HG02610 (cell line): ENCODE measurements around the gene ATL3.
"Not testable (repeated sequence)": the region's sequence is repeated elsewhere in the genome, so short reads cannot be mapped to it uniquely, and the experiment has no call there.

ENCODE experiments used
- ATAC-seq: cut with Tn5 transposase; IDR thresholded peaks from one replicate; pipeline ENCODE4 v1.9.1; 2021; ENCODE audit warnings: mild to moderate bottlenecking, moderate library complexity; ENCODE audit not compliant: unreplicated experiment

The ATL3 gene

DNA sequence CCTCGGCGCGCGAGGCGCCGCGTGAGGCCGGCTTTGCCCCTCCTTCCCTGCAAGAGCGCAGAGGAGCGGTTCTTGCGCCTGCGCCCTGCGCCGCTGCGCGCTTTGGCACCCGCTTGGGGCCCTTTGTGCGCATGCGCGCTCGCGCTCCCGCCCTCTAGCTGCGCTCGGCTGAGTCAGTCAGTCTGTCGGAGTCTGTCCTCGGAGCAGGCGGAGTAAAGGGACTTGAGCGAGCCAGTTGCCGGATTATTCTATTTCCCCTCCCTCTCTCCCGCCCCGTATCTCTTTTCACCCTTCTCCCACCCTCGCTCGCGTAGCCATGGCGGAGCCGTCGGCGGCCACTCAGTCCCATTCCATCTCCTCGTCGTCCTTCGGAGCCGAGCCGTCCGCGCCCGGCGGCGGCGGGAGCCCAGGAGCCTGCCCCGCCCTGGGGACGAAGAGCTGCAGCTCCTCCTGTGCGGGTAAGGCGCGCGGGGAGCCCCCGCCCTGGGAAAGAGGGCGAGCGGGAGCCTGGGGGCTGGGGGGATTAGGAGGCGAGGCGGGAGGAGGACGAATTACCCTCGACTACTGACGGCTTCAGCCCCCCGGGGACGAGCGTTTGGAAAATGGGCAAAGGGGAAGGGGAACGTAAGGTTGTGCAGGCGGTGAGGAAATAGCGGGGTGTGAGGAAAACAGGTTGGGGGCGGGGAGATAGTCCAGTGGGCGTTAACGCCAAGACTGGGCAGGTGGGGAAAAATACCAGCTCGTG, 10.3 kb upstream of the ATL3 start, which contains the start of gene RTN3:
RTN3 (plus strand) TSS at position 180 of the 745 bp plus-strand sequence; CDS start at position 317, 137 bp downstream.
- ATAC-seq = peak; percentile 86

DNA sequence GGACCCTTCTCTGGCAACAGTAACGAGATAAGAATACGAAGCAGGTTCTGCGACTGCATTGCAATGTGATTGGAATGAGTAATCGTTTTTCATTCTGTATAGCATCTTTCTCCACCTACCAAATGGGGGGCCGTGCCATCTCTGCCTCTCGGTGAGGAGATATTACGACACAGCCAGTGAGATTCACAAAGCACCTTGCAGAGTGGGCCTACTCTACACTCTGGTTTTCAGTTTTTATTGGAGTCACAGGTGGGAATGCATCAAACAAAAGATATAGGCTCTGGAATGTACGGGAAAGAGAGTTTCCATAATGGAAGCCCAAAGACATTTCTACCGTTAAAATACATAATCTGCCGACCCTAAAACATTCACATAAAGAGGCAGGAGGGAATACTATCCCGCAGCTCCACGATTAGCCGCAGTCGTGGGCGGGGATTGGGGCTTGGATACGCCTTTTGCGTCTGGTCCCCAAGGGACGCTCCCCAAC, 9.7 kb upstream of the ATL3 start:
- ATAC-seq = no peak

GRCh38 chr11:63673579-63673978, 2.4 kb upstream of the ATL3 start:
- no peak for ATAC-seq

GRCh38 chr11:63672936-63673539, 1.9 kb upstream of the ATL3 start:
- no peak for ATAC-seq

- no peak for ATAC-seq
These were observed 934 bp upstream of the ATL3 start for GRCh38 chr11:63672156-63672463.

DNA sequence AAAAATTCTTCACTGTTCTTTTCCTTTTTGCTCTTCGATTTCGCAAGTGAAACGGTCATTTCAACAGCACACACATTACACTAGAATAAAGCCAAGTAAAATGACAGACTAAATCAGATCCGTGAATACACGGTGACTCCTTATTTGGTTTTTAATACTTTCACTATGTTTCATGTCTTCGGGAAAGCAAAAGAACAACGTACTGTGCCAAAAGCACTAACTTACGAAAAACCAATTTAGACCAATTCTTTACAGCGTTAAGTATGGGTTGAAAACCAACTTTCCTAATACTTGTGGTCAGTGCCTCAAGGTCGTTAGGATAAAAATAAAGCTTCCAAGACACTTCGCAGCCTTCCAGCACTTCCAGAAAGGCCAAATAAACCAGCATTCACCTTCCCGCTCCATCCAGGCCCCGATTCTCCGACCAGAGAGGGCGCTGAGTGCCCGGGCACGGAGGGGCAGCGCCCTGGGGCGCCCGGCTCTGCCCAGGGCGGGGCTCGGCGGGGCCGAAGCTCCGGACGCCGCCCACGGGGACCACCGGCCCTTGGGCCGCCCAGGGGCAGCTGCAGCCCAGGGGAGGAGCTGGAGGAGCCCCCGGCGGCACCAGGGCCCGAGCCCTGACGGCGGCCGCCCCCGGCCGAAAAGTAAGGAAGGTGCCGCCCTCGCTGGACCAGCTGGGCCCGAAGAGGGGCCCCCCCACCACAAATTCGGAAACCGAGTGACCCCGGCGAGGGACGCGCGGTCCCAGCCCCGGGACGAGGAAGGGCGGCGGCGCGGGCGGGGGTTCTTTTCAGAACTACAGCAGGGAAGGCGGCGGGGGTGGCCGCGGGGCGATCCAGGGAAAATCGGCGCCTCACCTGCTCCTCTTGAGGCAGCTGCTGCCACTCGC, 499 bp downstream of the ATL3 start:
- ATAC-seq = peak; percentile 16

DNA sequence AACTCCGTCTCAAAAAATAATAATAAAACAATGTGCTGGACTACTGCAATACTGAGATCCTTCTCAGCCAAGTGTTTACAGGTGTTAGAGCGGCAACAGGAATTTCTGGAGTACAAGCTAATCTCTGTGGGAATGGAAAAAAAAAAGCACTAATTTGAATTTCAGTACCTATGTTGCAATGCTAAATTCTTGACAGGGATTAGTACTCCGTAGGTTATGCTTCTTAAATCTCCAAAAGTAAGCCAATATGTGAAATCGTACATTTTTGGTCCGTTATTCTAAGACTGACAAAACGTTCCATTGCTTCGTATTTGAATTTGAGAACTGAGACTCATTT, 1.1 kb downstream of the ATL3 start:
- ATAC-seq = no peak

- ATAC-seq = no peak
These were observed 3.0 kb downstream of the ATL3 start for GRCh38 chr11:63667995-63668795.

- ATAC-seq = no peak
These were observed 4.3 kb downstream of the ATL3 start for GRCh38 chr11:63666874-63667273.

DNA sequence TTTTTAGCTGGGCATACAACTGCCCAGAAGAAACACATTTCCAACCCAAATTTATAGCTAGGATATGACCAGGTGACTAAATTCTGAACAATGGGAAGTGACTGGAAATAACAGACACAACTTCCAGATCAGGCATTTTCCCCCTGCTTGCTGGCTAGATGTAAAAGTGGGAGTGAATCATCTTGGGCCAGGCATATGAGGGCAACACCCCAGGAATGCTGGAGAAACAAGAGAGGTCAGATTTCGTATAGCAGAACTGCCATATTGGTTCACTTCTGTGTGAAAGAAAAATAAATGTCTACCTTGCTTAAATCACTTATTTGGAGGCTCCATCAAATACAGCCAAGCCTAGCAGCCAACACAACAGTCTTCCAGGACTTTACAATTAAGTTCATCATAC, 7.4 kb downstream of the ATL3 start:
- ATAC-seq = no peak

- ATAC-seq = no peak
These were observed 10.2 kb downstream of the ATL3 start for GRCh38 chr11:63660972-63661371.

GRCh38 chr11:63652671-63653070, 18.5 kb downstream of the ATL3 start:
- ATAC-seq = no peak

GRCh38 chr11:63643205-63643604, 28.0 kb downstream of the ATL3 start:
- no peak for ATAC-seq

GRCh38 chr11:63641727-63642126, 29.4 kb downstream of the ATL3 start:
- no peak for ATAC-seq

DNA sequence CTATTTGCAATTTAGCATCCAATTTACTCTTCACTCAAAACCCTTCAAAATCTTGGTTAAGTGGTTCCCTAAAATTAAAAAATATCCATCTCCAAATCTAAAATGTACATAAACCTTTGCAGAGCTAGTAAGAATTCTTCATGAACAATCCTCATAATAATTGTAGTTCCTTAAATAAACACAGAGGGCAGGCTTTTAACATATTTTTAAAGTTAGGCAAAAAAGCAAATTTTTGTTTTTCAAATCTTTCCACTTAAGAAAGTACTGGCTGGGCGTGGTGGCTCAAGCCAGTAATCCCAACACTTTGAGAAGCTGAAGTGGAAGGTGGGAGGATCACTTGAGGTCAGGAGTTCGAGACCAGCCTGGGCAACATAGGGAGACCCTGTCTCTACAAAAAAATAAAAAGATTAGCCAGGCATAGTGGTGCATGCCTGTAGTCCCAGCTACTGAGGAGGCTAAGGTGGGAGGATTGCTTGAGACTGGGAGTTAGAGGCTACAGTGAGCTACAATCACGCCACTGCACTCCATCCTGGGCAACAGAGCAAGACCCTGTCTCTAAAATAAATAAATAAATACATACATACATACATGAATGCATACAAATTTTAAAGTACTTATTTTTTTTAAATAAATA, 31.9 kb downstream of the ATL3 start:
- no peak for ATAC-seq

DNA sequence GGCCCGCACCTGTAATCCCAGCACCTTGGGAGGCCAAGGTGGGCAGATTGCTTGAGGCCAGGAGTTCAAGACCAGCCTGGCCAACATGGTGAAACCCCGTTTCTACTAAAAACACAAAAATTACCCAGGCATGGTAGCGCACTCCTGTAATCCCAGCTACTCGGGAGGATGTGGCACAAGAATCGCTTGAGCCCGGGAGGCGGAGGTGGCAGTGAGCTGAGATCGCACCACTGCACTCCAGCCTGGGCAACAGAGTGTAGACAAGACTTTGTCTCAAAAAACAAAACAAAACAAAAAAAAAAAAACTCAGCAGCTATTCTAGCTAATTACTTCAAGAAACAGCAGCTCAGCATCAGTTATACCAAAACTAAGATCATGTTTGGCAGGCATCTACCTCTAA, 32.7 kb downstream of the ATL3 start:
- ATAC-seq = not testable (repeated sequence)

- no peak for ATAC-seq
These were observed 35.3 kb downstream of the ATL3 start for GRCh38 chr11:63635762-63636465.

DNA sequence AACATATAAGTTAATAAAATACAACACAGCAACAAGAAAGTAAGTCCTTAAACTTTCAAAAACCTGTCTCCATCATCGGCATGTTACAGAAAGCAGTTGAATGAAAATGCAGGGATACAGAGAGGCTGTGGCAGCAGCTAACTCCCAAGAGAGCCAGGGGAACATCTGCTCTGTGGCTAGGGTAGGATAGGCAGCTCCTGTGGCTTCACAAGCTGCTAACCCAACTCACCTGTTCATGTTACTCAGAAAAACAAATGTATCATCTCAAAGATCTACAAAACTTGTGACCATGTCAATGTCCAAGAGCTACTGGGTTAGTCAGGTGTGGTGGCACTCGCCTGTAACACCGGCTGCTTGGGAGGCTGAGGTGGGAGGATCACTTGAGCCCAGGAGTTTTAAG, 41.8 kb downstream of the ATL3 start:
- ATAC-seq = no peak

GRCh38 chr11:63623513-63624140, 47.5 kb downstream of the ATL3 start:
- no peak for ATAC-seq
